Measurements from ENCODE around the gene SPECC1.

Gene SPECC1

GRCh38 chr17:19986941-19987861 is 22.0 kb upstream of the SPECC1 start:
- Histone ChIP-seq H3K27ac (ENCODE audit: low read depth, low read length) (peak overlapping the region; percentile 7), H3K9ac (ENCODE audit: low read depth, low read length) (no peak overlapping the region), H3K9me3 (ENCODE audit: insufficient read depth, low read depth, low read length) (no peaks in the 10 kb centered on the region), H3K4me1 (ENCODE audit: insufficient read depth, low read length) (peaks cover 9% of the 10 kb centered on the region), H3K36me3 (ENCODE audit: insufficient read depth, low read length) (no peaks in the 10 kb centered on the region), H3K4me3 (ENCODE audit: low read length) (no peak overlapping the region), H3K27me3 (ENCODE audit: insufficient read depth, low read length) (no peaks in the 10 kb centered on the region)
- 70% methylated on average over 13 of the region's 13 CpGs for WGBS

DNA sequence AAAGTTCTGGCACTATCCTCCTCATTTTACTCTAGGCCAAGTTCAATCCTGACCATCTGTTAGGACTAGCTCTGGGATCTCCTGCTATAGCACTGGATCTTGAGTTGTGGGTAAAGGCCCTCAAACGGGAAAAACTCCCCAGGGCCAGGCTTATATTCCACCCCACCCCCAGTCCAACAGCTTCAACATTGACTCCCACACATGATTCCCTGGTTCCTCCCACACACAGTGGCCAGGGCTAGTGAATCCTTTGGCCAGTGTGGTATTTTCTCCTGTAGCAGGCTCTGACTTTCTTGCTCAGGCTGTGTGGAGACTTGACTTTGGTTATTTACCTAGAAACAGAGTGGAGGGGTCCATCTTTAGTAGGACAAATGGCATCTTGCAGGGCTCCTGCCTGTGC is 21.3 kb upstream of the SPECC1 start:
- Histone ChIP-seq H3K9ac (ENCODE audit: low read depth, low read length) (no peak overlapping the region), H3K36me3 (ENCODE audit: insufficient read depth, low read length) (no peaks in the 10 kb centered on the region), H3K27me3 (ENCODE audit: insufficient read depth, low read length) (no peaks in the 10 kb centered on the region), H3K9me3 (ENCODE audit: insufficient read depth, low read depth, low read length) (no peaks in the 10 kb centered on the region), H3K4me3 (ENCODE audit: low read length) (no peak overlapping the region), H3K27ac (ENCODE audit: low read depth, low read length) (no peak overlapping the region), H3K4me1 (ENCODE audit: insufficient read depth, low read length) (peaks cover 9% of the 10 kb centered on the region)
- 88% methylated on average over 1 of the region's 1 CpG for WGBS

- no peak overlapping the region for H3K27ac ChIP-seq (ENCODE audit: low read depth, low read length)
- no peaks in the 10 kb centered on the region for H3K9me3 ChIP-seq (ENCODE audit: insufficient read depth, low read depth, low read length)
- peaks cover 9% of the 10 kb centered on the region for H3K4me1 ChIP-seq (ENCODE audit: insufficient read depth, low read length)
- H3K9ac ChIP-seq (ENCODE audit: low read depth, low read length), result no peak overlapping the region
- 44% methylated on average over 4 of the region's 4 CpGs for WGBS
- H3K36me3 ChIP-seq (ENCODE audit: insufficient read depth, low read length), result no peaks in the 10 kb centered on the region
- H3K4me3 ChIP-seq (ENCODE audit: low read length), result no peak overlapping the region
- no peaks in the 10 kb centered on the region for H3K27me3 ChIP-seq (ENCODE audit: insufficient read depth, low read length)
Measured at GRCh38 chr17:19991252-19991885, 17.8 kb upstream of the SPECC1 start.

- Histone ChIP-seq H3K9ac (ENCODE audit: low read depth, low read length) (peak overlapping the region; percentile 51; the same call in 1 of the 2 replicates), H3K4me3 (ENCODE audit: low read length) (peak overlapping the region; percentile 41), H3K36me3 (ENCODE audit: insufficient read depth, low read length) (no peaks in the 10 kb centered on the region), H3K27me3 (ENCODE audit: insufficient read depth, low read length) (no peaks in the 10 kb centered on the region), H3K27ac (ENCODE audit: low read depth, low read length) (no peak overlapping the region; the same call in 1 of the 2 replicates), H3K4me1 (ENCODE audit: insufficient read depth, low read length) (no peaks in the 10 kb centered on the region; the same call in 1 of the 2 replicates), H3K9me3 (ENCODE audit: insufficient read depth, low read depth, low read length) (no peaks in the 10 kb centered on the region)
- 30% methylated on average over 23 of the region's 24 CpGs for WGBS
Measured at GRCh38 chr17:19992803-19993713, 16.1 kb upstream of the SPECC1 start.

DNA sequence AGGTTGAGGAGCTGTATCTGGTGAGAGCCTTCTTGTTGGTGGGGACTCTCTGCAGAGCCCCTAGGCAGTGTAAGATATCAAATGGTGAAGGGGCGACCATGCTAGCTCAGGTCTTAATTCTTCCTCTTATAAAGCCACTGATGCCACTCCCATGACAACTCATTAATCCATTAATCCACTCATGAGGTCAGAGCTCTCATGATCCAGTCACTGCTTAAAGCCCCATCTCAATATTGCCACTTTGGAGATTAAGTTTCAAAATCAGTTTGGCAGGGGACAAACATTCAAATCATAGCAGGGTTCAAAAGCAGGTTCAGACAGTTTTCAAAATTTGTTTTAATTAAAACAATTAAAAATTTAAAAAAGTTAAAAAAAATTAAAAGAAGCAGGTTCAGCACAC is 13.1 kb upstream of the SPECC1 start:
- Histone ChIP-seq H3K4me3 (ENCODE audit: low read length) (no peak overlapping the region), H3K36me3 (ENCODE audit: insufficient read depth, low read length) (no peaks in the 10 kb centered on the region), H3K9ac (ENCODE audit: low read depth, low read length) (no peak overlapping the region), H3K27ac (ENCODE audit: low read depth, low read length) (no peak overlapping the region), H3K4me1 (ENCODE audit: insufficient read depth, low read length) (no peaks in the 10 kb centered on the region; the same call in 1 of the 2 replicates), H3K9me3 (ENCODE audit: insufficient read depth, low read depth, low read length) (no peaks in the 10 kb centered on the region), H3K27me3 (ENCODE audit: insufficient read depth, low read length) (no peaks in the 10 kb centered on the region)
- 88% methylated on average over 1 of the region's 1 CpG for WGBS

- H3K36me3 ChIP-seq (ENCODE audit: insufficient read depth, low read length), result no peaks in the 10 kb centered on the region
- H3K4me3 ChIP-seq (ENCODE audit: low read length), result no peak overlapping the region
- H3K9ac ChIP-seq (ENCODE audit: low read depth, low read length), result no peak overlapping the region
- no peaks in the 10 kb centered on the region; the same call in 1 of the 2 replicates for H3K4me1 ChIP-seq (ENCODE audit: insufficient read depth, low read length)
- H3K27me3 ChIP-seq (ENCODE audit: insufficient read depth, low read length), result no peaks in the 10 kb centered on the region
- WGBS, result 86% methylated on average over 5 of the region's 5 CpGs
- H3K9me3 ChIP-seq (ENCODE audit: insufficient read depth, low read depth, low read length), result no peaks in the 10 kb centered on the region
- no peak overlapping the region for H3K27ac ChIP-seq (ENCODE audit: low read depth, low read length)
Measured at GRCh38 chr17:19996502-19996901, 12.7 kb upstream of the SPECC1 start.

DNA sequence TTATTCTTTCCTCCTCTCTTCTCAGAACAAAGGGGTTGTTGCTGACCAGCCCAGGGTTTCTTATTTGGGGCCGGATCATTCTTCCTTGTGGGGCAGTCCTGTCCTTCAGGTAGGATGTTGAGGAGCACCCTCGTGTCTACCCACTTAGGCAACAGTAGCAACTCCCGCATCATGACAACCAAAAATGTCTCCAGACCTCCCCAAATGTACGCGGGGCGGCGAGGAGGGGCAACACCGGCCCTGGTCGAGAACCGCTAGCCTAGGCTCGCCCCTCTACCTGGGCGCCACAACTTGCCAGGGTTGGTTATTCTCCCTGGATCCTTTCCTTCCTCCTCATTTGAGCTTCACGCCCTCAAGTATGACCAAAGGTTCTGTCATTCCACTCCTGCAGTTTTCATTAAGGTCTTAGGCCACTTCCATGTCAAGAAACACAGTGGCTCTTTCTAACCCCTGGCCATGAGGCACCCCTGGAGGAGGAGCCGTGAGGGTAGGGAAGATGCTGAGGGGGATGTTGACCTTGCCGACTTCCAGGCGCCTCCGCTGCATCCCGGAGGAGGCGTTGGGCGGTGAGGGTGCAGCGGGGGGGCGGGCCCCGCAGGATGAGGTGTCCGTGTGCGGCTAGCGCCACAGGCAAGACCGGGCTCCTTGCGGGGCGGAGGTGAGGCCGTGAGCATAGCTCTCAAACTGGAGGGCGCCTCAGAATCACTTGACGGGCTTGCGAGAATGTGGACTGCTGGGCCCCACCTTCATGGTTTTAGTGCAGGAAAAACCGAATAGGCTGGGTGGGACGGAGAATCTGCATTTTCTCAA is 712 bp upstream of the SPECC1 start:
- H3K4me3 ChIP-seq (ENCODE audit: low read length), result peak overlapping the region; percentile 73
- no peak overlapping the region for H3K27ac ChIP-seq (ENCODE audit: low read depth, low read length)
- H3K9me3 ChIP-seq (ENCODE audit: insufficient read depth, low read depth, low read length), result no peaks in the 10 kb centered on the region
- no peaks in the 10 kb centered on the region for H3K36me3 ChIP-seq (ENCODE audit: insufficient read depth, low read length)
- H3K9ac ChIP-seq (ENCODE audit: low read depth, low read length), result peak overlapping the region; percentile 37; the same call in 1 of the 2 replicates
- WGBS, result 33% methylated on average over 35 of the region's 35 CpGs
- H3K27me3 ChIP-seq (ENCODE audit: insufficient read depth, low read length), result peaks cover 46% of the 10 kb centered on the region
- no peaks in the 10 kb centered on the region for H3K4me1 ChIP-seq (ENCODE audit: insufficient read depth, low read length)

- Histone ChIP-seq H3K27me3 (ENCODE audit: insufficient read depth, low read length) (peaks cover 46% of the 10 kb centered on the region), H3K27ac (ENCODE audit: low read depth, low read length) (no peak overlapping the region), H3K4me3 (ENCODE audit: low read length) (peak overlapping the region; percentile 73), H3K4me1 (ENCODE audit: insufficient read depth, low read length) (no peaks in the 10 kb centered on the region), H3K36me3 (ENCODE audit: insufficient read depth, low read length) (no peaks in the 10 kb centered on the region), H3K9ac (ENCODE audit: low read depth, low read length) (peak overlapping the region; percentile 37; the same call in 1 of the 2 replicates), H3K9me3 (ENCODE audit: insufficient read depth, low read depth, low read length) (no peaks in the 10 kb centered on the region)
- 0% methylated on average over 18 of the region's 18 CpGs for WGBS
Measured at GRCh38 chr17:20009052-20009301, 182 bp upstream of the SPECC1 start.

GRCh38 chr17:20010099-20010863 is 1.1 kb downstream of the SPECC1 start:
- H3K4me3 ChIP-seq (ENCODE audit: low read length), result peak overlapping the region; percentile 73
- H3K4me1 ChIP-seq (ENCODE audit: insufficient read depth, low read length), result no peaks in the 10 kb centered on the region
- no peaks in the 10 kb centered on the region for H3K9me3 ChIP-seq (ENCODE audit: insufficient read depth, low read depth, low read length)
- H3K36me3 ChIP-seq (ENCODE audit: insufficient read depth, low read length), result no peaks in the 10 kb centered on the region
- H3K9ac ChIP-seq (ENCODE audit: low read depth, low read length), result no peak overlapping the region
- peaks cover 46% of the 10 kb centered on the region for H3K27me3 ChIP-seq (ENCODE audit: insufficient read depth, low read length)
- H3K27ac ChIP-seq (ENCODE audit: low read depth, low read length), result no peak overlapping the region
- 22% methylated on average over 9 of the region's 11 CpGs for WGBS

GRCh38 chr17:20010936-20011335 is 1.8 kb downstream of the SPECC1 start:
- Histone ChIP-seq H3K4me1 (ENCODE audit: insufficient read depth, low read length) (no peaks in the 10 kb centered on the region), H3K9me3 (ENCODE audit: insufficient read depth, low read depth, low read length) (no peaks in the 10 kb centered on the region), H3K27ac (ENCODE audit: low read depth, low read length) (no peak overlapping the region), H3K9ac (ENCODE audit: low read depth, low read length) (no peak overlapping the region), H3K27me3 (ENCODE audit: insufficient read depth, low read length) (peaks cover 46% of the 10 kb centered on the region), H3K36me3 (ENCODE audit: insufficient read depth, low read length) (no peaks in the 10 kb centered on the region), H3K4me3 (ENCODE audit: low read length) (no peak overlapping the region)
- 91% methylated on average over 1 of the region's 1 CpG for WGBS

All from HUES64 (cell line).